Uterus (tissue), 2 donors: Measurements from ENCODE around the gene ACO2.

Experiments used
- POLR2A ChIP-seq, 2 donors: fragments of 450-650 bp; IDR thresholded peaks; one replicate each; pipeline ENCODE4 v1.6.1; 2016; ENCODE audit warnings: antibody characterized with exemption in 2 of 2, mild to moderate bottlenecking in 1 of 2, moderate library complexity in 1 of 2
- TF ChIP-seq, protein P1 (sequence below), 4 experiments: fragments of 200-600 bp in 2 of 4; fragments of 450-650 bp in 2 of 4; sonication (generic) in 2 of 4; IDR thresholded peaks; one replicate each; pipeline ENCODE4 v1.5.1; 2016 to 2019; ENCODE audit warnings: antibody characterized with exemption in 4 of 4, mild to moderate bottlenecking in 2 of 4, moderate library complexity in 1 of 4

DNA sequence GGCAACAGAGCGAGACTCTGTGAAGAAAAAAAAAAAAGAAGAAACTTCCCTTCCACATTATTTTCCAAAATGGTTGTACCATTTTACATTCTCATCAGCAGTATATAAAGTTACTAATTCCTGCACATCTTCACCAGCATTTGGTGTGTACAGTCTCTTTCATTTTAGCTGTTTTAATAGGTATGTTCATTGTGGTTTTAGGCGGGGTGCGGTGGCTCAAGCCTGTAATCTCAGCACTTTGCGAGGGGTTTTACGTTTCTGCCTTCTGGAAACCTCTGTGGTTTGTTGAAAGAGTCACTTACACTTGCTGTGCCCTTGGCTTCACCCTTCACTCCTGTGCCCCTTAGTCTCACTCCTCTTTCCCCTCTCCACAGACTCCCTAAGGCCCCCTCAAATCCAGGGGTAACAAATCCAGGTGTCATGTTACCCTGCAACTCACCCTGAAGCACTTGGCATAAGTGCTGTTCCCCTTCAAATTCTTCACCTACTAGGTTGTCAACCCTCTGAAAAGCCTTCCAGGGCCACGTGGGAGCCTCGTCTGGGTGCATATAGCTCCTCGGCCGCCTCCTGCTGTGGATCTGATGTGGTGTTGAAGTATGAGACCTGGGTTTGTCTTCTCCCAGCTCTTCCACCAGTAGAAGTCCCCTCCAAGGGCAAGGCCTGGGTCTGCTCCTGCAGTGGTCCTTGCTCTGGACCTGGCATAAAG is 43.1 kb upstream of the ACO2 start:
- TF ChIP-seq, protein P1, sequence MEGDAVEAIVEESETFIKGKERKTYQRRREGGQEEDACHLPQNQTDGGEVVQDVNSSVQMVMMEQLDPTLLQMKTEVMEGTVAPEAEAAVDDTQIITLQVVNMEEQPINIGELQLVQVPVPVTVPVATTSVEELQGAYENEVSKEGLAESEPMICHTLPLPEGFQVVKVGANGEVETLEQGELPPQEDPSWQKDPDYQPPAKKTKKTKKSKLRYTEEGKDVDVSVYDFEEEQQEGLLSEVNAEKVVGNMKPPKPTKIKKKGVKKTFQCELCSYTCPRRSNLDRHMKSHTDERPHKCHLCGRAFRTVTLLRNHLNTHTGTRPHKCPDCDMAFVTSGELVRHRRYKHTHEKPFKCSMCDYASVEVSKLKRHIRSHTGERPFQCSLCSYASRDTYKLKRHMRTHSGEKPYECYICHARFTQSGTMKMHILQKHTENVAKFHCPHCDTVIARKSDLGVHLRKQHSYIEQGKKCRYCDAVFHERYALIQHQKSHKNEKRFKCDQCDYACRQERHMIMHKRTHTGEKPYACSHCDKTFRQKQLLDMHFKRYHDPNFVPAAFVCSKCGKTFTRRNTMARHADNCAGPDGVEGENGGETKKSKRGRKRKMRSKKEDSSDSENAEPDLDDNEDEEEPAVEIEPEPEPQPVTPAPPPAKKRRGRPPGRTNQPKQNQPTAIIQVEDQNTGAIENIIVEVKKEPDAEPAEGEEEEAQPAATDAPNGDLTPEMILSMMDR (IDR thresholded peaks at IDR 0.05): no peak
- no peak for TF ChIP-seq POLR2A (IDR thresholded peaks at IDR 0.05)
